Measurements from ENCODE around the gene PTPRB.

Gene PTPRB

GRCh38 chr12:70556179-70556869 is 80.9 kb downstream of the PTPRB start:
- TF ChIP-seq MYC (IDR thresholded peaks at IDR 0.05; ENCODE audit: low read depth, low read length) (no peak), MAX (IDR thresholded peaks at IDR 0.05; ENCODE audit: low read depth, low read length) (no peak), POLR2A (IDR thresholded peaks at IDR 0.05; ENCODE audit: extremely low read depth, insufficient read length) (no peak)
- TF ChIP-seq, protein P1, sequence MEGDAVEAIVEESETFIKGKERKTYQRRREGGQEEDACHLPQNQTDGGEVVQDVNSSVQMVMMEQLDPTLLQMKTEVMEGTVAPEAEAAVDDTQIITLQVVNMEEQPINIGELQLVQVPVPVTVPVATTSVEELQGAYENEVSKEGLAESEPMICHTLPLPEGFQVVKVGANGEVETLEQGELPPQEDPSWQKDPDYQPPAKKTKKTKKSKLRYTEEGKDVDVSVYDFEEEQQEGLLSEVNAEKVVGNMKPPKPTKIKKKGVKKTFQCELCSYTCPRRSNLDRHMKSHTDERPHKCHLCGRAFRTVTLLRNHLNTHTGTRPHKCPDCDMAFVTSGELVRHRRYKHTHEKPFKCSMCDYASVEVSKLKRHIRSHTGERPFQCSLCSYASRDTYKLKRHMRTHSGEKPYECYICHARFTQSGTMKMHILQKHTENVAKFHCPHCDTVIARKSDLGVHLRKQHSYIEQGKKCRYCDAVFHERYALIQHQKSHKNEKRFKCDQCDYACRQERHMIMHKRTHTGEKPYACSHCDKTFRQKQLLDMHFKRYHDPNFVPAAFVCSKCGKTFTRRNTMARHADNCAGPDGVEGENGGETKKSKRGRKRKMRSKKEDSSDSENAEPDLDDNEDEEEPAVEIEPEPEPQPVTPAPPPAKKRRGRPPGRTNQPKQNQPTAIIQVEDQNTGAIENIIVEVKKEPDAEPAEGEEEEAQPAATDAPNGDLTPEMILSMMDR (IDR thresholded peaks at IDR 0.05; ENCODE audit: low read depth, low read length) = no peak
- no peak overlapping the region for H3K4me3 ChIP-seq (ENCODE audit: low read depth, low read length)
- DNase-seq (ENCODE audit: low read depth) = no peak

- no peak for DNase-seq (ENCODE audit: low read depth)
- no peak for TF ChIP-seq MAX (IDR thresholded peaks at IDR 0.05; ENCODE audit: low read depth, low read length)
- TF ChIP-seq, protein P1 (IDR thresholded peaks at IDR 0.05; ENCODE audit: low read depth, low read length) = no peak
- TF ChIP-seq MYC (IDR thresholded peaks at IDR 0.05; ENCODE audit: low read depth, low read length) = no peak
- TF ChIP-seq POLR2A (IDR thresholded peaks at IDR 0.05; ENCODE audit: extremely low read depth, insufficient read length) = no peak
- H3K4me3 ChIP-seq (ENCODE audit: low read depth, low read length) = no peak overlapping the region
Measured at GRCh38 chr12:70555081-70555480, 82.1 kb downstream of the PTPRB start.

- DNase-seq (ENCODE audit: low read depth) = no peak
- H3K4me3 ChIP-seq (ENCODE audit: low read depth, low read length) = no peak overlapping the region
- TF ChIP-seq MAX (IDR thresholded peaks at IDR 0.05; ENCODE audit: low read depth, low read length) (no peak), POLR2A (IDR thresholded peaks at IDR 0.05; ENCODE audit: extremely low read depth, insufficient read length) (no peak), MYC (IDR thresholded peaks at IDR 0.05; ENCODE audit: low read depth, low read length) (no peak)
- TF ChIP-seq, protein P1 (IDR thresholded peaks at IDR 0.05; ENCODE audit: low read depth, low read length) = no peak
Measured at GRCh38 chr12:70553391-70553859, 83.8 kb downstream of the PTPRB start.

DNA sequence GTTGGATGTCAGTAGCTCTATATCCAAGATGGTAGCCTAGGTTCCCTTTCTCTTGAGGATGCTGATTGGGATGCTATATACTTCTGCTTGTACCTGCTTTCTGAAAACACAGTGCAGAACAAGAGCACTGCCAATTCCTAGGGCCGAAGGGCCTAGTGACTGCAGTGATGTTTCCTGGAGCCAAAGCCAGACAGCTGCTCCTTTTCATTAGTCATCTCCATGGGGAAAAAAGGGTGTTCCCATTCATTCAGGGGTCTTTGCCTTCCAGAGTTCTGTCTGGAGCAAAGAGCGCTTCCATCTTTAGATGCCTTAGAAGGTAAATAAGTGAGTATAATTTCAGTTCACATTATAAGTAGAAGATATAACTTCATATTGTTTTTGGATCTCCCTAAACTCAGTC is 85.5 kb downstream of the PTPRB start:
- TF ChIP-seq POLR2A (IDR thresholded peaks at IDR 0.05; ENCODE audit: extremely low read depth, insufficient read length) (no peak), MAX (IDR thresholded peaks at IDR 0.05; ENCODE audit: low read depth, low read length) (no peak), MYC (IDR thresholded peaks at IDR 0.05; ENCODE audit: low read depth, low read length) (no peak)
- TF ChIP-seq, protein P1 (IDR thresholded peaks at IDR 0.05; ENCODE audit: low read depth, low read length) = no peak
- DNase-seq (ENCODE audit: low read depth) = no peak
- no peak overlapping the region for H3K4me3 ChIP-seq (ENCODE audit: low read depth, low read length)

- no peak overlapping the region for H3K4me3 ChIP-seq (ENCODE audit: low read depth, low read length)
- TF ChIP-seq MYC (IDR thresholded peaks at IDR 0.05; ENCODE audit: low read depth, low read length) = no peak
- TF ChIP-seq POLR2A (IDR thresholded peaks at IDR 0.05; ENCODE audit: extremely low read depth, insufficient read length) = no peak
- TF ChIP-seq, protein P1 (IDR thresholded peaks at IDR 0.05; ENCODE audit: low read depth, low read length) = no peak
- no peak for TF ChIP-seq MAX (IDR thresholded peaks at IDR 0.05; ENCODE audit: low read depth, low read length)
- no peak for DNase-seq (ENCODE audit: low read depth)
Measured at GRCh38 chr12:70550180-70550577, 87.0 kb downstream of the PTPRB start.
